Esophagus muscularis mucosa (tissue), 4 donors: ENCODE results near the gene PDXK. TPM values are rescaled to one million over a fixed set of nuclear protein-coding genes. Genes with fewer than 3 reads are reported as not detected.

Source experiments
- DNase-seq: peaks from one replicate; pipeline ENCODE4 v3.0.0-alpha.2; 2017; ENCODE audit errors: extremely low spot score
- H3K27ac ChIP-seq, 4 donors: fragments of 200-600 bp; sonication (generic); replicated peaks in 1 of 4; 1 replicate in 3 of 4; 2 replicates in 1 of 4; pipeline ENCODE4 v1.5.1; 2016 to 2019; ENCODE audit warnings: mild to moderate bottlenecking in 1 of 4
- H3K27me3 ChIP-seq, 4 donors: fragments of 200-600 bp; sonication (generic); one replicate each; pipeline versions ENCODE4 v1.5.1 to v1.6.0; 2016 to 2019
- H3K36me3 ChIP-seq, 4 donors: fragments of 200-600 bp; sonication (generic); one replicate each; pipeline ENCODE4 v1.5.1; 2016 to 2019
- H3K4me1 ChIP-seq, 4 donors: fragments of 200-600 bp; sonication (generic); one replicate each; pipeline ENCODE4 v1.5.1; 2016 to 2019
- H3K4me3 ChIP-seq, 4 donors: fragments of 200-600 bp; sonication (generic); 1 replicate in 2 of 4; 2 replicates in 2 of 4; pipeline ENCODE4 v1.5.1; 2016 to 2019; ENCODE audit warnings: mild to moderate bottlenecking in 4 of 4, moderate library complexity in 1 of 4
- H3K9me3 ChIP-seq, 4 donors: fragments of 200-600 bp; sonication (generic); 1 replicate in 3 of 4; 2 replicates in 1 of 4; pipeline ENCODE4 v1.5.1; 2016 to 2019
- CTCF ChIP-seq, 3 experiments: fragments of 200-600 bp in 2 of 3; fragments of 450-650 bp in 1 of 3; sonication (generic) in 2 of 3; IDR thresholded peaks; one replicate each; pipeline ENCODE4 v1.5.1; 2017 to 2019; ENCODE audit warnings: antibody characterized with exemption in 3 of 3, mild to moderate bottlenecking in 2 of 3, moderate library complexity in 1 of 3
- EP300 ChIP-seq: sonication (generic); formaldehyde crosslinking; IDR thresholded peaks from one replicate; pipeline ENCODE4 v1.6.1; 2017; ENCODE audit warnings: antibody characterized with exemption
- POLR2A ChIP-seq: fragments of 450-650 bp; IDR thresholded peaks from one replicate; pipeline ENCODE4 v1.6.1; 2017; ENCODE audit warnings: antibody characterized with exemption, moderate library complexity, mild to moderate bottlenecking, low read depth
- POLR2AphosphoS5 ChIP-seq, 2 donors: sonication (generic); formaldehyde crosslinking; IDR thresholded peaks; one replicate each; pipeline ENCODE4 v1.6.1; 2017; ENCODE audit warnings: antibody characterized with exemption in 2 of 2
- WGBS: methylation state at CpG from one replicate; pipeline ENCODE4 v1.1.5; 2018; 5-methylcytosine and 5-hydroxymethylcytosine counted together
- intact Hi-C: fragments of 100-400 bp; cut with DNase I; formaldehyde crosslinking; loops from one replicate; pipeline ENCODE4 v1.15.1; 2023
- total RNA-seq, 4 donors: library from RNA; depleted of rRNA; stranded (reverse); fragments of >200 nt; gene quantifications; one replicate each; pipeline versions ENCODE4 v1.1.0 to v1.2.1, GENCODE V29; 2016

The PDXK gene
- total RNA-seq, 4 donors from 2014 or later = 22.4 to 40.9 (median 31.8) TPM

GRCh38 chr21:43727519-43728153 is 8.7 kb downstream of the PDXK start:
- Histone ChIP-seq H3K27ac (peak overlapping the region; percentile 80 to 89 (median 84)), H3K36me3 (peaks cover 0 to 10% (median 9%) of the 10 kb centered on the region in 4 donors), H3K4me3 (peak overlapping the region; percentile 53 to 71 (median 58)), H3K27me3 (no peaks in the 10 kb centered on the region), H3K9me3 (no peaks in the 10 kb centered on the region), H3K4me1 (peaks cover 49 to 68% (median 63%) of the 10 kb centered on the region in 4 donors)
- DNase-seq = no peak
- 39% methylated on average over 8 of the region's 10 CpGs for WGBS
- intact Hi-C loops = loop anchor here (5.0 kb wide), 1 partner anchor 50 kb away; the partner anchor contains the start of gene CSTB
- no peak for TF ChIP-seq CTCF (IDR thresholded peaks at IDR 0.05)
- TF ChIP-seq POLR2A = no peak
- no peak for TF ChIP-seq EP300
- no peak for TF ChIP-seq POLR2AphosphoS5 (IDR thresholded peaks at IDR 0.05)

GRCh38 chr21:43728154-43728466 is 9.2 kb downstream of the PDXK start:
- intact Hi-C loops = loop anchor here (5.0 kb wide), 1 partner anchor 49 kb away; the partner anchor contains the start of gene CSTB
- Histone ChIP-seq H3K4me1 (peaks cover 51 to 72% (median 67%) of the 10 kb centered on the region in 4 donors), H3K4me3 (peak overlapping the region; percentile 53 to 71 (median 58)), H3K36me3 (peaks cover 0 to 10% (median 9%) of the 10 kb centered on the region in 4 donors), H3K9me3 (no peaks in the 10 kb centered on the region), H3K27ac (peak overlapping the region; percentile 80 to 89 (median 84)), H3K27me3 (no peaks in the 10 kb centered on the region)
- 16% methylated on average over 4 of the region's 7 CpGs for WGBS
- no peak for DNase-seq
- TF ChIP-seq CTCF (IDR thresholded peaks at IDR 0.05) = no peak
- no peak for TF ChIP-seq POLR2AphosphoS5 (IDR thresholded peaks at IDR 0.05)
- TF ChIP-seq POLR2A = no peak
- no peak for TF ChIP-seq EP300

- peaks cover 0 to 6% (median 6%) of the 10 kb centered on the region in 4 donors for H3K36me3 ChIP-seq
- intact Hi-C loops = loop anchor here (5.0 kb wide), 1 partner anchor 49 kb away; the partner anchor contains the start of gene CSTB
Observed at GRCh38 chr21:43728467-43729390, 9.8 kb downstream of the PDXK start.

GRCh38 chr21:43731476-43731875 is 12.5 kb downstream of the PDXK start:
- TF ChIP-seq EP300 (no peak), POLR2A (no peak), CTCF (IDR thresholded peaks at IDR 0.05) (no peak), POLR2AphosphoS5 (IDR thresholded peaks at IDR 0.05) (no peak)
- no peaks in the 10 kb centered on the region for H3K27me3 ChIP-seq
- no peaks in the 10 kb centered on the region for H3K9me3 ChIP-seq
- intact Hi-C loops = no loop called here
- peaks cover 0 to 7% (median 0%) of the 10 kb centered on the region in 4 donors for H3K36me3 ChIP-seq
- H3K4me3 ChIP-seq = no peak overlapping the region
- WGBS = 83% methylated on average over 6 of the region's 6 CpGs
- peaks cover 56 to 86% (median 77%) of the 10 kb centered on the region in 4 donors for H3K4me1 ChIP-seq
- H3K27ac ChIP-seq = peak overlapping the region; percentile 65 to 82 (median 80)
- DNase-seq = no peak

More at GRCh38 chr21:43728467-43729390, 9.8 kb downstream of the PDXK start:
- Histone ChIP-seq H3K27me3 (no peaks in the 10 kb centered on the region), H3K27ac (peak overlapping the region; percentile 80 to 89 (median 84)), H3K4me3 (peak overlapping the region; percentile 53 to 71 (median 58)), H3K4me1 (peaks cover 57 to 79% (median 74%) of the 10 kb centered on the region in 4 donors), H3K9me3 (no peaks in the 10 kb centered on the region)
- 5% methylated on average over 15 of the region's 59 CpGs for WGBS
- DNase-seq = peak; percentile 97
- TF ChIP-seq CTCF (IDR thresholded peaks at IDR 0.05) (peak; percentile 29 to 55 (median 46)), POLR2AphosphoS5 (IDR thresholded peaks at IDR 0.05) (peak; percentile 92 to 98), EP300 (no peak), POLR2A (peak; percentile 38)
